ENCODE measurements around the gene TMEM214. TPM values are rescaled to one million over a fixed set of nuclear protein-coding genes. Genes with fewer than 3 reads are reported as not detected.

Gene TMEM214
- total and polyA plus RNA-seq, 4 donors, result 18.2 to 60.3 (median 40.1) TPM

DNA sequence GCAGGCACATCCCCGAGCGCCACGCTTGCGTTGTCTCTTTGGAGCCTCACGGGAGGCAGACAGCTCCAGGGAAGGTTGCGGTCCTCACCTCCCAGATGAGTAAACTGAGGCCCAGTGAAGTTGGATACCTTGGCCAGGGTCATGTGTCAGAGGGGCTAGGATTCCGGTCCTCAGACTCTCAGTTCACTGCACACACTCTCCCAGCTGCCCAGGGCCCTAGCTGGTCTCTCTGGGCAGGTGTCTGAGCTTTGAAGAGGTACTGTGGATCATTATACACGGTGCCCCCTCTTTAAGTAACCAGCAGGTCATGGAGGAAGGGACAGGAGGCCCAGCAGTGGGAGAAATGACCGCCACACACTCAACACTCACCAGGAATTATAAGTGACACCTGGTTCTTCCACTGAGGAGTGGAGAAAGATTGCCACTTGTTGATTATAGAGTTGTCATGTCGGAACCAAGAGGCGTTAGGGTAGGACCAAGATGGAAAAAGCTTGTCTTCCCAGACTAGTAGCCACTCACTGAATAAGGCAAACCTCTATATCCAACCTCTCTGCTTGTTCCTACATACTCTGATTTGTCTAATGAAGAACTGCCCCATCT, 588 bp downstream of the TMEM214 start:
- DNase-seq (ENCODE audit: low read depth in 4 of 6, low spot score in 6 of 6), result no peak
- WGBS (ENCODE audit: insufficient coverage), result 1% methylated on average over 6 of the region's 11 CpGs
- H3K9me3 ChIP-seq (ENCODE audit: control insufficient read depth, insufficient read depth, low read length), result no peaks in the 10 kb centered on the region

DNA sequence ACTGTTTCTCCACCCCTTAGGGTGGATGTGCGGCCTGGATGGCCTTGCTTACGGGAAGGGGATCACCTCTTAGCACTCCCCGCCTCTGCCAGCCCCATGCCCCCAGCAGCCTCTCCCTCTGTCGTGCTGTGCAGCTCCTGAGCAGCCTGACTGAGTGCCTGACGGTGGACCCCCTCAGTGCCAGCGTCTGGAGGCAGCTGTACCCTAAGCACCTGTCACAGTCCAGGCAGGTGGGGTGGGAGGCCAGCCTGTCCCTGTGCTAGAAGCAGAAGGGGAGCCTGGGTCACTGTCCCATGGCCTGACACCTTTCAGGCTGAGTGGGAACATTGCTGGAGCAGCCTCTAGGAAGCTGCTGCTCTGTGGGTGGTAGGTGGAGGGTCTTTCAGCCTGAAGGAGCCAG, 5.2 kb downstream of the TMEM214 start:
- no peak for DNase-seq (ENCODE audit: low read depth in 4 of 6, low spot score in 6 of 6)
- Histone ChIP-seq H3K36me3 (ENCODE audit: control insufficient read depth, insufficient read depth, low read length) (peaks cover 66% of the 10 kb centered on the region), H3K4me3 (ENCODE audit: low read depth, low read length) (no peak overlapping the region), H3K27me3 (ENCODE audit: control insufficient read depth, insufficient read depth, low read length) (no peaks in the 10 kb centered on the region), H3K9me3 (ENCODE audit: control insufficient read depth, insufficient read depth, low read length) (no peaks in the 10 kb centered on the region), H3K27ac (ENCODE audit: low read depth, low read length) (no peak overlapping the region), H3K4me1 (ENCODE audit: control insufficient read depth, insufficient read depth, low read length) (peaks cover 10% of the 10 kb centered on the region)
- 90% methylated on average over 6 of the region's 6 CpGs for WGBS (ENCODE audit: insufficient coverage)

More for the DNA sequence above, 588 bp downstream of the TMEM214 start:
- peaks cover 37% of the 10 kb centered on the region for H3K36me3 ChIP-seq (ENCODE audit: control insufficient read depth, insufficient read depth, low read length)
- peak overlapping the region; percentile 36 for H3K27ac ChIP-seq (ENCODE audit: low read depth, low read length)
- peak overlapping the region; percentile 87 for H3K4me3 ChIP-seq (ENCODE audit: low read depth, low read length)
- no peaks in the 10 kb centered on the region for H3K27me3 ChIP-seq (ENCODE audit: control insufficient read depth, insufficient read depth, low read length)
- H3K4me1 ChIP-seq (ENCODE audit: control insufficient read depth, insufficient read depth, low read length), result peaks cover 15% of the 10 kb centered on the region

DNA sequence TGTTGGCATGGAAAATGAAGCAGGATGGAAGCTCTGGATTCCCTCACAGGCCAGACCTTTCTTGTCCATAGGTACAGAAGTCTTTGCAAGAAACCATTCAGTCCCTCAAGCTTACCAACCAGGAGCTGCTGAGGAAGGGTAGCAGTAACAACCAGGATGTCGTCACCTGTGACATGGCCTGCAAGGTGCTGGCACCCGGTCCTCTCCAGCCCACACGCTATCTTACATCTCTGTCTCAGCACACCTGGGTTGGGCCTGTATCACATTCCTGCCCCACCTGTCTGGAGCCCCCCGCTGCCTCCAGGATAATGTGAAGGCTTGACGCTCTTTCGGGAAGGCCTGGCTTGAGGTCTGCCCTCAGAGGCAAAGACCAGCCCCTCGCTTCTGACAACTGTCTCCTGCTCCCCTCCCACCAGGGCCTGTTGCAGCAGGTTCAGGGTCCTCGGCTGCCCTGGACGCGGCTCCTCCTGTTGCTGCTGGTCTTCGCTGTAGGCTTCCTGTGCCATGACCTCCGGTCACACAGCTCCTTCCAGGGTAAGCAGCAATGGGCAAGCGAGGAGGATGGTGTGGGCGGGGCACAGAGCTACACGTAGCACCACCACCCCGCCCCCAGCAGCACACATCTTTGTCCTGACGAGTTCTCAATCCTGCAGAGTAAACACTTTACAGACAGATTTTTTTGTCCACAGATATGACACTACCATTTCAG, 6.0 kb downstream of the TMEM214 start:
- Histone ChIP-seq H3K4me1 (ENCODE audit: control insufficient read depth, insufficient read depth, low read length) (peaks cover 4% of the 10 kb centered on the region), H3K4me3 (ENCODE audit: low read depth, low read length) (no peak overlapping the region), H3K27ac (ENCODE audit: low read depth, low read length) (no peak overlapping the region), H3K36me3 (ENCODE audit: control insufficient read depth, insufficient read depth, low read length) (peaks cover 66% of the 10 kb centered on the region), H3K9me3 (ENCODE audit: control insufficient read depth, insufficient read depth, low read length) (no peaks in the 10 kb centered on the region), H3K27me3 (ENCODE audit: control insufficient read depth, insufficient read depth, low read length) (no peaks in the 10 kb centered on the region)
- WGBS (ENCODE audit: insufficient coverage), result 90% methylated on average over 15 of the region's 17 CpGs
- no peak for DNase-seq (ENCODE audit: low read depth in 4 of 6, low spot score in 6 of 6)

DNA sequence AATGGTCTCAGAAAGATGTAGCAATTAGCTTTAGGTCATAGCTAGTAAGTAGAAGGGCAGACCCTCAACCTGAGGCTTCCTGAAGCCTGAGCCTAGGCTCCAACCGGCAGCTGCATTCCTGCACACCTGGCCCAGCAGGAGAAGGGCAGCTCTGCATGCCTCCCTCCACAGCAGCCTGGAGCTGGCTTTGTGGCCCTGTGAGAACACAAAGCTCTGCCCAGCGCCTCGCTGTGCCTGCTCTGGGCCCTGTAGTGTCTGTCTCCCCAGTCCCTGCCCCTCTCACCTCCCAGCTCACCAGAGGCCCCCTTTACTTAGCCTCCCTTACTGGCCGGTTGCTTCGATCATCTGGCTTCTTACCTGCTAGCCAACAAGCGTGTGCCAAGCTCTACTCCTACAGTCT, 6.7 kb downstream of the TMEM214 start:
- Histone ChIP-seq H3K36me3 (ENCODE audit: control insufficient read depth, insufficient read depth, low read length) (peaks cover 66% of the 10 kb centered on the region), H3K9me3 (ENCODE audit: control insufficient read depth, insufficient read depth, low read length) (no peaks in the 10 kb centered on the region), H3K27ac (ENCODE audit: low read depth, low read length) (no peak overlapping the region), H3K4me3 (ENCODE audit: low read depth, low read length) (no peak overlapping the region), H3K27me3 (ENCODE audit: control insufficient read depth, insufficient read depth, low read length) (no peaks in the 10 kb centered on the region), H3K4me1 (ENCODE audit: control insufficient read depth, insufficient read depth, low read length) (no peaks in the 10 kb centered on the region)
- WGBS (ENCODE audit: insufficient coverage), result 94% methylated on average over 3 of the region's 6 CpGs
- no peak for DNase-seq (ENCODE audit: low read depth in 4 of 6, low spot score in 6 of 6)

DNA sequence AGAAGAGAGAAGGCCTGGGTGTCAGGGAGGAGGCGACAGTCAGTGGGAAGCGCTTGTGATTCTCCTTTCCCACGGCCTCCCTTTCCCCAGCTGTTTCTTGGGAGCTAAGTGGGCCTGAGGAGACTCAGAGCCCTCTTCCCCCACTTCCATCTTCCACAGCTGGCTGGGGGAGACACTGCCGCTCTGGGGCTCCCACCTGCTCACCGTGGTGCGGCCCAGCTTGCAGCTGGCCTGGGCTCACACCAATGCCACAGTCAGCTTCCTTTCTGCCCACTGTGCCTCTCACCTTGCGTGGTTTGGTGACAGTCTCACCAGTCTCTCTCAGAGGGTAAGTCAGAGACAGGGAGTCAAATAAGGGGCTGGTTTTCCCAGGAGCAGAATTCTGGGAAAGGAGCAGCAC, 7.1 kb downstream of the TMEM214 start:
- H3K4me3 ChIP-seq (ENCODE audit: low read depth, low read length), result no peak overlapping the region
- no peaks in the 10 kb centered on the region for H3K27me3 ChIP-seq (ENCODE audit: control insufficient read depth, insufficient read depth, low read length)
- DNase-seq (ENCODE audit: low read depth in 4 of 6, low spot score in 6 of 6), result no peak
- H3K36me3 ChIP-seq (ENCODE audit: control insufficient read depth, insufficient read depth, low read length), result peaks cover 66% of the 10 kb centered on the region
- H3K9me3 ChIP-seq (ENCODE audit: control insufficient read depth, insufficient read depth, low read length), result no peaks in the 10 kb centered on the region
- H3K4me1 ChIP-seq (ENCODE audit: control insufficient read depth, insufficient read depth, low read length), result no peaks in the 10 kb centered on the region
- WGBS (ENCODE audit: insufficient coverage), result 98% methylated on average over 4 of the region's 7 CpGs
- H3K27ac ChIP-seq (ENCODE audit: low read depth, low read length), result no peak overlapping the region

DNA sequence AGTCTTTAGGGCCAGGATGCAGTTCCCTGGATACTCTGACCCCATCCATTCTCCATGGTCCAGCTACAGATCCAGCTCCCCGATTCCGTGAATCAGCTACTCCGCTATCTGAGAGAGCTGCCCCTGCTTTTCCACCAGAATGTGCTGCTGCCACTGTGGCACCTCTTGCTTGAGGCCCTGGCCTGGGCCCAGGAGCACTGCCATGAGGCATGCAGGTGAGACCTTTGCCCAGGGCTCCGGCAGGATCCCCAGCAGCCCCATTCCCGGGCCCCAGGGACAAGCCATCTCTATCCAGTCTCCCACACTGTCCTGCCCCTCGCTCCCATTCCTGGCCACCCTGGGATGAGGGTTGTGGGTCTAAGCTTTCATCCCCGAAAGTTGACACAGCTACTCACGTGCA, 7.5 kb downstream of the TMEM214 start:
- peaks cover 61% of the 10 kb centered on the region for H3K36me3 ChIP-seq (ENCODE audit: control insufficient read depth, insufficient read depth, low read length)
- no peaks in the 10 kb centered on the region for H3K9me3 ChIP-seq (ENCODE audit: control insufficient read depth, insufficient read depth, low read length)
- no peak for DNase-seq (ENCODE audit: low read depth in 4 of 6, low spot score in 6 of 6)
- no peaks in the 10 kb centered on the region for H3K4me1 ChIP-seq (ENCODE audit: control insufficient read depth, insufficient read depth, low read length)
- no peak overlapping the region for H3K4me3 ChIP-seq (ENCODE audit: low read depth, low read length)
- WGBS (ENCODE audit: insufficient coverage), result 83% methylated on average over 6 of the region's 8 CpGs
- no peak overlapping the region for H3K27ac ChIP-seq (ENCODE audit: low read depth, low read length)
- no peaks in the 10 kb centered on the region for H3K27me3 ChIP-seq (ENCODE audit: control insufficient read depth, insufficient read depth, low read length)

DNA sequence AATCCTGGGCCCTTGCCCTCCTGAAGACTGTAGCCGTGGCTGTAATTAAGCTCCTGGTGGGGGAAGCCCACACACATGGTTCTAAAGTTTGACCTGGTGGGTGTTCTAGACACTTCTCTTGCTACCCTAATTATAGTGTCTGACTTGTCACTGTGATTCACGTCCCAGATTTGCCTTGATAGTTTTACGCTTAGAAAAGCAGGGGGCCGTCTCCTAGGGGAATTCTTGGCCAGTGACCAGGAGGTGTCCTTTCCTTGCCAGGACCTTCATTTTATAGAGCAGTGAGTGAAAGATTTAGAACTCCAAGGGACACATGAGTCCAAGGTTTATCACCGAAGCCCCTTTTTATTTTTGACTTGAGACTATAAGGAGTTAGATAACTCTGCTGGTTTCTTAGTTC, 9.0 kb downstream of the TMEM214 start:
- H3K27me3 ChIP-seq (ENCODE audit: control insufficient read depth, insufficient read depth, low read length), result no peaks in the 10 kb centered on the region
- H3K4me1 ChIP-seq (ENCODE audit: control insufficient read depth, insufficient read depth, low read length), result no peaks in the 10 kb centered on the region
- peak in 2 of 6 donors; percentile 14 to 30 for DNase-seq (ENCODE audit: low read depth in 4 of 6, low spot score in 6 of 6)
- peaks cover 47% of the 10 kb centered on the region for H3K36me3 ChIP-seq (ENCODE audit: control insufficient read depth, insufficient read depth, low read length)
- no peak overlapping the region for H3K4me3 ChIP-seq (ENCODE audit: low read depth, low read length)
- 23% methylated on average over 4 of the region's 5 CpGs for WGBS (ENCODE audit: insufficient coverage)
- no peaks in the 10 kb centered on the region for H3K9me3 ChIP-seq (ENCODE audit: control insufficient read depth, insufficient read depth, low read length)
- no peak overlapping the region for H3K27ac ChIP-seq (ENCODE audit: low read depth, low read length)

DNA sequence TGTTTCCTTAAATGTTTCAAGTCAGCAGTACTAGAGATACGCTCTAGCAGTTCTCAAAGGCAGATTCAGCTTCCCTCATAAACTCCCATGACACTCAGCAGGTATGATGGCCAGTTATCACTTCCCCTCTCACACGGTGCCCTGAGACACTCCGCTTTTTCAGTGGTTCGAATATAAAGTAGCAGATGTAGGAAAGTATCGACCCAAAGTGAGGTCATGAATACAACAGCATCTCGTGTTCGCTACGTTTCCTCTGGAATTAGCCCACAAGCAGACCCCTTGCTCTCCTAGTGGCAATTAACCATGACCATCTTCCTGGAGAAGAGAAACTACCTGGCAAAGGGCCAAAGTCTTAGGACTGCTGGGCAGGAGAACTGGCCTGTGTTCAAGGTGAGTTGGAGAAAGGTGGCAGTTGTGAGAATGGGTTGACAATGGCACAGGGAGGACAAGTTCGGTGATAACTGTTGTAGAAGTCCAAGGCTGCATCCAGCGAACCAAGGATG, 9.4 kb downstream of the TMEM214 start:
- Histone ChIP-seq H3K27me3 (ENCODE audit: control insufficient read depth, insufficient read depth, low read length) (no peaks in the 10 kb centered on the region), H3K4me1 (ENCODE audit: control insufficient read depth, insufficient read depth, low read length) (no peaks in the 10 kb centered on the region), H3K9me3 (ENCODE audit: control insufficient read depth, insufficient read depth, low read length) (no peaks in the 10 kb centered on the region), H3K27ac (ENCODE audit: low read depth, low read length) (no peak overlapping the region), H3K4me3 (ENCODE audit: low read depth, low read length) (no peak overlapping the region), H3K36me3 (ENCODE audit: control insufficient read depth, insufficient read depth, low read length) (peaks cover 42% of the 10 kb centered on the region)
- WGBS (ENCODE audit: insufficient coverage), result 78% methylated on average over 6 of the region's 10 CpGs
- DNase-seq (ENCODE audit: low read depth in 4 of 6, low spot score in 6 of 6), result peak in 1 of 6 donors; percentile 10

DNA sequence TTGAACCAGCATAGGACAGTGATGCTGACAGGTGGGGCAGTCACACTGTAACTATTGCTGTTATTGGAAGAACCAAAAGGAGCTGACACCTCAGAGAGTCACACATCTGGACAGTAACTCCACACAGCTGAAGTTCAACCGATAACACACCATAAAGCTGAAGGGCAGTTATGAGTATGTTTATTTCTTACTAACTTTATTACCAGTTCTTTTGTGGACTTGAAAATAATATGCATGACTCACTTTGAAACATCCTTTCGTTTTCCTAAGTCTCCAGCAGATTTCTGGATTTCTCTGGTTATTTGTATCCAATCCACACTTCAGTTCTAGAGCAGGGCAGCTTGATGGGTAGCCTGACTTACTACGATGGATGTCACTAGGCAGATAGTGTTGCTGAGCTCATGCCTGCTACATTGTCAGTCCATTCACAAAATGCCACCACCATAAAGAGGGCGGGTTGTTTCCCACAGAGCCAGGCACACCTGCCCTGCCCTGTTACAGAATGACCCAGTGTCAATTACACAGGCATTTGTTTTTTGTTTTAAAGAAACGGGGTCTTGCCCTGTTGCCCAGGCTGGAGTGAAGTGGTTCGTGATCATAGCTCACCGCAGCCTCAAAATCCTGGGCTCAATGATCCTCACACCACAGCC, 10.3 kb downstream of the TMEM214 start:
- Histone ChIP-seq H3K36me3 (ENCODE audit: control insufficient read depth, insufficient read depth, low read length) (peaks cover 33% of the 10 kb centered on the region), H3K9me3 (ENCODE audit: control insufficient read depth, insufficient read depth, low read length) (no peaks in the 10 kb centered on the region), H3K4me1 (ENCODE audit: control insufficient read depth, insufficient read depth, low read length) (no peaks in the 10 kb centered on the region), H3K4me3 (ENCODE audit: low read depth, low read length) (no peak overlapping the region), H3K27me3 (ENCODE audit: control insufficient read depth, insufficient read depth, low read length) (no peaks in the 10 kb centered on the region), H3K27ac (ENCODE audit: low read depth, low read length) (no peak overlapping the region)
- 83% methylated on average over 4 of the region's 7 CpGs for WGBS (ENCODE audit: insufficient coverage)
- DNase-seq (ENCODE audit: low read depth in 4 of 6, low spot score in 6 of 6), result no peak
